HepG2 (cell line): Measurements from ENCODE around the gene TUBG2. TPM values are rescaled to one million over a fixed set of nuclear protein-coding genes. Genes with fewer than 3 reads are reported as not detected.

Experiments used
- PRMT3 ChIP-seq: sonication (generic); formaldehyde crosslinking; IDR thresholded peaks from 2 replicates; pipeline ENCODE4 v1.8.1; 2022; ENCODE audit warnings: low read depth, mild to moderate bottlenecking, moderate library complexity, missing genetic modification reagents, borderline replicate concordance
- ZNF354B ChIP-seq: sonication (generic); formaldehyde crosslinking; IDR thresholded peaks from 2 replicates; pipeline ENCODE4 v1.8.0; 2022; ENCODE audit warnings: mild to moderate bottlenecking, missing genetic modification reagents
- ZNF776 ChIP-seq: sonication (generic); formaldehyde crosslinking; IDR thresholded peaks from 2 replicates; pipeline ENCODE4 v1.4.0; 2020; ENCODE audit warnings: mild to moderate bottlenecking, missing genetic modification reagents
- polyA plus RNA-seq, 8 experiments: library from polyadenylated mRNA; depleted of rRNA in 3 of 8; stranded (reverse) in 7 of 8; unstranded in 1 of 8; fragments of >200 nt; fragmentation: Illumina TruSeq in 4 of 8; extraction: Trizol in 4 of 8; gene quantifications; 2 replicates each; pipeline versions ENCODE4 v1.2.1 to v1.2.3, GENCODE V29; 2011 to 2016; ENCODE audit warnings: low read depth in 4 of 8, missing spikeins in 1 of 8, mixed read lengths in 1 of 8; ENCODE audit not compliant: insufficient read depth in 1 of 8
- total RNA-seq, 5 experiments: library from RNA; depleted of rRNA; stranded (reverse); fragments of >200 nt; fragmentation: Illumina TruSeq; extraction: Trizol; gene quantifications; 2 replicates each; pipeline ENCODE4 v1.2.3, GENCODE V29; 2016; ENCODE audit warnings: low read depth in 1 of 5
- TF ChIP-seq, protein P1 (sequence below), 2 experiments: fragments of 450-650 bp in 1 of 2; sonication (generic) in 1 of 2; formaldehyde crosslinking in 1 of 2; IDR thresholded peaks; 2 replicates each; pipeline versions ENCODE4 v1.6.1 to v1.8.0; 2016 to 2022; ENCODE audit warnings: antibody characterized with exemption in 1 of 2, mild to moderate bottlenecking in 1 of 2, missing genetic modification reagents in 1 of 2
- TF ChIP-seq, protein P2 (sequence below): sonication (generic); formaldehyde crosslinking; IDR thresholded peaks from 2 replicates; pipeline ENCODE4 v1.5.0; 2020; ENCODE audit warnings: mild to moderate bottlenecking, missing genetic modification reagents
- TF ChIP-seq, protein P3 (sequence below): sonication (generic); formaldehyde crosslinking; IDR thresholded peaks from 2 replicates; pipeline ENCODE4 v1.5.1; 2020; ENCODE audit warnings: mild to moderate bottlenecking, missing genetic modification reagents, borderline replicate concordance
- TF ChIP-seq, protein P4 (sequence below): sonication (generic); formaldehyde crosslinking; IDR thresholded peaks from 2 replicates; pipeline ENCODE4 v1.9.0; 2022; ENCODE audit warnings: low read depth, missing genetic modification reagents

The TUBG2 gene
- total and polyA plus RNA-seq, 2 of the 13 experiments (the other 11 are each of a cell fraction or from before 2014, with no cell fraction given): 16.0 to 42.3 TPM

DNA sequence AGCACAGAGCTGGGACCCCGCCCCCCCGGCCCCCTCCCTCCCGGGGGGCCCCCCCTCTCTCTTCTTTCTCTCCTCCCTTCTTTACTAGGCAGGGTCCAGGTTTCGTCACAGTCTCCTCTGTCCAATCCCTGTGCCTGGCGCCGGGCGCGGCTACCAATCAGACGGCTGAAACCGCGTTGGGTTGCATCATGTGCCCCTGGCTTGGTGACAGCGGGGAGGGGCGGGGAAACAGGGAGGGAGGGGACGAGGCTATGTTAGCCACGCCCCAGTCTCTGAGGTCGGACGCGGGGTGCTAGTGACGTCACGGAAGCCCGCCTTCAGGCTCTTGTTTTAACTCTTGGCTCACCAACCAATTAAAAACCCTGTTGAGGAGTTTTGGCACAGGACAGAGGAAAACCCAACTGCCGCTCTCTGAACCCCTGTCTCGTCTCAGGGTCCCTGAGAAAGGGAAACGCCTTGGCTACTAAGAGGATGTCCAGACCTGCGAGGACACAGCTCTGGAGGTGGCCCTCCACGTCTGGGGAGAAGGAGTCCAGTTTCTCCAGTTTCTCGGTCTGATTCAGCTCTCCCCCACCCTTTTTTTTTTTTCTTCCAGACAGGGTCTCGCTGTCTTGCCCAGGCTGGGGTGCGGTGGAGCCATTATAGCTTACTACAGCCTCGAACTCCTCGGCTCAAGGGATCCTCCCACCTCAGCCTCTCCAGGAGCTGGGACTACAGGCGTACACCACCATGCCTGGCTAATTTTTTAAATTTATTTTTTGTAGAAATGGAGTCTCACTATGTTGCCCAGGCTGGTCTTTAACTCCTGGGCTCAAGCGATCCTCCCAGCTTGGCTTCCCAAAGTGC lies 18.2 kb downstream of the TUBG2 start (continued):
- TF ChIP-seq, protein P1, sequence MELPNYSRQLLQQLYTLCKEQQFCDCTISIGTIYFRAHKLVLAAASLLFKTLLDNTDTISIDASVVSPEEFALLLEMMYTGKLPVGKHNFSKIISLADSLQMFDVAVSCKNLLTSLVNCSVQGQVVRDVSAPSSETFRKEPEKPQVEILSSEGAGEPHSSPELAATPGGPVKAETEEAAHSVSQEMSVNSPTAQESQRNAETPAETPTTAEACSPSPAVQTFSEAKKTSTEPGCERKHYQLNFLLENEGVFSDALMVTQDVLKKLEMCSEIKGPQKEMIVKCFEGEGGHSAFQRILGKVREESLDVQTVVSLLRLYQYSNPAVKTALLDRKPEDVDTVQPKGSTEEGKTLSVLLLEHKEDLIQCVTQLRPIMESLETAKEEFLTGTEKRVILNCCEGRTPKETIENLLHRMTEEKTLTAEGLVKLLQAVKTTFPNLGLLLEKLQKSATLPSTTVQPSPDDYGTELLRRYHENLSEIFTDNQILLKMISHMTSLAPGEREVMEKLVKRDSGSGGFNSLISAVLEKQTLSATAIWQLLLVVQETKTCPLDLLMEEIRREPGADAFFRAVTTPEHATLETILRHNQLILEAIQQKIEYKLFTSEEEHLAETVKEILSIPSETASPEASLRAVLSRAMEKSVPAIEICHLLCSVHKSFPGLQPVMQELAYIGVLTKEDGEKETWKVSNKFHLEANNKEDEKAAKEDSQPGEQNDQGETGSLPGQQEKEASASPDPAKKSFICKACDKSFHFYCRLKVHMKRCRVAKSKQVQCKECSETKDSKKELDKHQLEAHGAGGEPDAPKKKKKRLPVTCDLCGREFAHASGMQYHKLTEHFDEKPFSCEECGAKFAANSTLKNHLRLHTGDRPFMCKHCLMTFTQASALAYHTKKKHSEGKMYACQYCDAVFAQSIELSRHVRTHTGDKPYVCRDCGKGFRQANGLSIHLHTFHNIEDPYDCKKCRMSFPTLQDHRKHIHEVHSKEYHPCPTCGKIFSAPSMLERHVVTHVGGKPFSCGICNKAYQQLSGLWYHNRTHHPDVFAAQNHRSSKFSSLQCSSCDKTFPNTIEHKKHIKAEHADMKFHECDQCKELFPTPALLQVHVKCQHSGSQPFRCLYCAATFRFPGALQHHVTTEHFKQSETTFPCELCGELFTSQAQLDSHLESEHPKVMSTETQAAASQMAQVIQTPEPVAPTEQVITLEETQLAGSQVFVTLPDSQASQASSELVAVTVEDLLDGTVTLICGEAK (IDR thresholded peaks at IDR 0.05): no peak
- TF ChIP-seq, protein P1 (CRISPR knock-in tag; IDR thresholded peaks at IDR 0.05): no peak
- TF ChIP-seq, protein P2, sequence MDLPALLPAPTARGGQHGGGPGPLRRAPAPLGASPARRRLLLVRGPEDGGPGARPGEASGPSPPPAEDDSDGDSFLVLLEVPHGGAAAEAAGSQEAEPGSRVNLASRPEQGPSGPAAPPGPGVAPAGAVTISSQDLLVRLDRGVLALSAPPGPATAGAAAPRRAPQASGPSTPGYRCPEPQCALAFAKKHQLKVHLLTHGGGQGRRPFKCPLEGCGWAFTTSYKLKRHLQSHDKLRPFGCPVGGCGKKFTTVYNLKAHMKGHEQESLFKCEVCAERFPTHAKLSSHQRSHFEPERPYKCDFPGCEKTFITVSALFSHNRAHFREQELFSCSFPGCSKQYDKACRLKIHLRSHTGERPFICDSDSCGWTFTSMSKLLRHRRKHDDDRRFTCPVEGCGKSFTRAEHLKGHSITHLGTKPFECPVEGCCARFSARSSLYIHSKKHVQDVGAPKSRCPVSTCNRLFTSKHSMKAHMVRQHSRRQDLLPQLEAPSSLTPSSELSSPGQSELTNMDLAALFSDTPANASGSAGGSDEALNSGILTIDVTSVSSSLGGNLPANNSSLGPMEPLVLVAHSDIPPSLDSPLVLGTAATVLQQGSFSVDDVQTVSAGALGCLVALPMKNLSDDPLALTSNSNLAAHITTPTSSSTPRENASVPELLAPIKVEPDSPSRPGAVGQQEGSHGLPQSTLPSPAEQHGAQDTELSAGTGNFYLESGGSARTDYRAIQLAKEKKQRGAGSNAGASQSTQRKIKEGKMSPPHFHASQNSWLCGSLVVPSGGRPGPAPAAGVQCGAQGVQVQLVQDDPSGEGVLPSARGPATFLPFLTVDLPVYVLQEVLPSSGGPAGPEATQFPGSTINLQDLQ (CRISPR knock-in tag): 0 out of 2 replicates have a peak, but pooled peaks have one; percentile 74
- TF ChIP-seq ZNF776: no peak
- TF ChIP-seq PRMT3 (CRISPR knock-in tag): no peak
- TF ChIP-seq, protein P3, sequence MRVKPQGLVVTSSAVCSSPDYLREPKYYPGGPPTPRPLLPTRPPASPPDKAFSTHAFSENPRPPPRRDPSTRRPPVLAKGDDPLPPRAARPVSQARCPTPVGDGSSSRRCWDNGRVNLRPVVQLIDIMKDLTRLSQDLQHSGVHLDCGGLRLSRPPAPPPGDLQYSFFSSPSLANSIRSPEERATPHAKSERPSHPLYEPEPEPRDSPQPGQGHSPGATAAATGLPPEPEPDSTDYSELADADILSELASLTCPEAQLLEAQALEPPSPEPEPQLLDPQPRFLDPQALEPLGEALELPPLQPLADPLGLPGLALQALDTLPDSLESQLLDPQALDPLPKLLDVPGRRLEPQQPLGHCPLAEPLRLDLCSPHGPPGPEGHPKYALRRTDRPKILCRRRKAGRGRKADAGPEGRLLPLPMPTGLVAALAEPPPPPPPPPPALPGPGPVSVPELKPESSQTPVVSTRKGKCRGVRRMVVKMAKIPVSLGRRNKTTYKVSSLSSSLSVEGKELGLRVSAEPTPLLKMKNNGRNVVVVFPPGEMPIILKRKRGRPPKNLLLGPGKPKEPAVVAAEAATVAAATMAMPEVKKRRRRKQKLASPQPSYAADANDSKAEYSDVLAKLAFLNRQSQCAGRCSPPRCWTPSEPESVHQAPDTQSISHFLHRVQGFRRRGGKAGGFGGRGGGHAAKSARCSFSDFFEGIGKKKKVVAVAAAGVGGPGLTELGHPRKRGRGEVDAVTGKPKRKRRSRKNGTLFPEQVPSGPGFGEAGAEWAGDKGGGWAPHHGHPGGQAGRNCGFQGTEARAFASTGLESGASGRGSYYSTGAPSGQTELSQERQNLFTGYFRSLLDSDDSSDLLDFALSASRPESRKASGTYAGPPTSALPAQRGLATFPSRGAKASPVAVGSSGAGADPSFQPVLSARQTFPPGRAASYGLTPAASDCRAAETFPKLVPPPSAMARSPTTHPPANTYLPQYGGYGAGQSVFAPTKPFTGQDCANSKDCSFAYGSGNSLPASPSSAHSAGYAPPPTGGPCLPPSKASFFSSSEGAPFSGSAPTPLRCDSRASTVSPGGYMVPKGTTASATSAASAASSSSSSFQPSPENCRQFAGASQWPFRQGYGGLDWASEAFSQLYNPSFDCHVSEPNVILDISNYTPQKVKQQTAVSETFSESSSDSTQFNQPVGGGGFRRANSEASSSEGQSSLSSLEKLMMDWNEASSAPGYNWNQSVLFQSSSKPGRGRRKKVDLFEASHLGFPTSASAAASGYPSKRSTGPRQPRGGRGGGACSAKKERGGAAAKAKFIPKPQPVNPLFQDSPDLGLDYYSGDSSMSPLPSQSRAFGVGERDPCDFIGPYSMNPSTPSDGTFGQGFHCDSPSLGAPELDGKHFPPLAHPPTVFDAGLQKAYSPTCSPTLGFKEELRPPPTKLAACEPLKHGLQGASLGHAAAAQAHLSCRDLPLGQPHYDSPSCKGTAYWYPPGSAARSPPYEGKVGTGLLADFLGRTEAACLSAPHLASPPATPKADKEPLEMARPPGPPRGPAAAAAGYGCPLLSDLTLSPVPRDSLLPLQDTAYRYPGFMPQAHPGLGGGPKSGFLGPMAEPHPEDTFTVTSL (CRISPR knock-in tag): no peak
- TF ChIP-seq ZNF354B (CRISPR knock-in tag): no peak
- TF ChIP-seq, protein P4, sequence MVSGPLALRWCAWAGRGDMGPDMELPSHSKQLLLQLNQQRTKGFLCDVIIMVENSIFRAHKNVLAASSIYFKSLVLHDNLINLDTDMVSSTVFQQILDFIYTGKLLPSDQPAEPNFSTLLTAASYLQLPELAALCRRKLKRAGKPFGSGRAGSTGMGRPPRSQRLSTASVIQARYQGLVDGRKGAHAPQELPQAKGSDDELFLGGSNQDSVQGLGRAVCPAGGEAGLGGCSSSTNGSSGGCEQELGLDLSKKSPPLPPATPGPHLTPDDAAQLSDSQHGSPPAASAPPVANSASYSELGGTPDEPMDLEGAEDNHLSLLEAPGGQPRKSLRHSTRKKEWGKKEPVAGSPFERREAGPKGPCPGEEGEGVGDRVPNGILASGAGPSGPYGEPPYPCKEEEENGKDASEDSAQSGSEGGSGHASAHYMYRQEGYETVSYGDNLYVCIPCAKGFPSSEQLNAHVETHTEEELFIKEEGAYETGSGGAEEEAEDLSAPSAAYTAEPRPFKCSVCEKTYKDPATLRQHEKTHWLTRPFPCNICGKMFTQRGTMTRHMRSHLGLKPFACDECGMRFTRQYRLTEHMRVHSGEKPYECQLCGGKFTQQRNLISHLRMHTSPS (CRISPR knock-in tag): no peak
